ENCODE data around the gene SDCCAG8. TPM values are rescaled to one million over a fixed set of nuclear protein-coding genes. Genes with fewer than 3 reads are reported as not detected.

Gene SDCCAG8
- total RNA-seq, 1 experiment from 2014 or later = 10.0 TPM

DNA sequence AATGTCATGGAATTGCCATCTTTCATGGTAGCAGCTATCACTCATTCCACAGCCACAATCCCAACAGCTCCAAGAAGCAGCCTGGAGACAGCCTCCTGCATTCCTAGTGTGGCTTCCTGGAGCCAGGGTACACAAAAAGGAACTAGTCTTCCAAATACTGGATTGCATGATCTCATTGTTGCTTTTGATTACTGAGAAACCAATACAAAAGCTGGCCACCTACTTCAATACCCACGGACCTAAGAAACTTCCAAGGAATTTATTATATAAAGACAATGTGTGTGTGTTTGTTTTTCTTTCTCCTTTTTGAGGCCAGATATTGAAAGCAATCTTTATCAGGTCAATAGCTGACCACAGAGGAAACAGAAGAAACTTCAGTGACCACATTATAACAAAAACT is 26.3 kb upstream of the SDCCAG8 start:
- Histone ChIP-seq H3T11ph (ENCODE audit: low read length) (no peak overlapping the region), H3K27me3 (ENCODE audit: insufficient read depth, low read length) (no peaks in the 10 kb centered on the region), H4K20me1 (ENCODE audit: control insufficient read depth, insufficient read depth, insufficient read length) (no peaks in the 10 kb centered on the region), H2BK5ac (ENCODE audit: insufficient read length, low read length) (no peak overlapping the region), H3K23me2 (ENCODE audit: insufficient read length, low read depth, low read length, poor library complexity, severe bottlenecking) (no peaks in the 10 kb centered on the region), H2AK5ac (ENCODE audit: insufficient read length, low read length) (no peak overlapping the region), H3K9me3 (ENCODE audit: control insufficient read depth, low read depth, low read length) (peaks cover 7% of the 10 kb centered on the region), H3K27ac (ENCODE audit: insufficient read length, low read depth, low read length) (no peak overlapping the region), H3K56ac (ENCODE audit: insufficient read length, low read depth, low read length) (no peak overlapping the region), H4K91ac (ENCODE audit: insufficient read length, low read depth, low read length) (no peak overlapping the region), H3K4ac (ENCODE audit: low read depth, low read length) (no peak overlapping the region), H3K23ac (ENCODE audit: insufficient read length, low read depth, low read length) (no peak overlapping the region), H4K8ac (replicated peaks; ENCODE audit: insufficient read length, low read depth, low read length) (no peak overlapping the region), H3K79me1 (ENCODE audit: insufficient read depth, low read depth, low read length, poor library complexity, severe bottlenecking) (peaks cover 5% of the 10 kb centered on the region), H3K14ac (ENCODE audit: insufficient read depth, low read length) (no peak overlapping the region), H2AFZ (ENCODE audit: low read length) (no peak overlapping the region), H3K18ac (ENCODE audit: insufficient read length, low read depth, low read length) (no peak overlapping the region), H2BK15ac (ENCODE audit: low read depth, low read length) (no peak overlapping the region), H3K79me2 (ENCODE audit: insufficient read depth, low read length) (peaks cover 13% of the 10 kb centered on the region; the same call in 1 of the 2 replicates), H3K4me2 (ENCODE audit: insufficient read depth, insufficient read length, low read length) (no peak overlapping the region), H3K9ac (ENCODE audit: extremely low read depth, insufficient read length, low read length) (no peak overlapping the region), H4K5ac (ENCODE audit: insufficient read length, low read depth, low read length) (no peak overlapping the region), H3K4me1 (ENCODE audit: insufficient read depth, low read length) (no peaks in the 10 kb centered on the region), H2BK120ac (ENCODE audit: low read depth, low read length, poor library complexity, severe bottlenecking) (no peak overlapping the region), H2BK20ac (ENCODE audit: low read depth, low read length, poor library complexity, severe bottlenecking) (no peak overlapping the region), H2BK12ac (ENCODE audit: insufficient read length, low read depth, low read length) (no peak overlapping the region)
- H3K27ac Mint-ChIP-seq = no peak overlapping the region
- peaks cover 38 to 47% (median 41%) of the 10 kb centered on the region in 3 experiments for H3K36me3 Mint-ChIP-seq (ENCODE audit: insufficient read depth in 1 of 3, low read depth in 3 of 3)
- H3K9me3 Mint-ChIP-seq = peaks cover 33 to 38% of the 10 kb centered on the region in 2 experiments
- TF ChIP-seq, protein P1, sequence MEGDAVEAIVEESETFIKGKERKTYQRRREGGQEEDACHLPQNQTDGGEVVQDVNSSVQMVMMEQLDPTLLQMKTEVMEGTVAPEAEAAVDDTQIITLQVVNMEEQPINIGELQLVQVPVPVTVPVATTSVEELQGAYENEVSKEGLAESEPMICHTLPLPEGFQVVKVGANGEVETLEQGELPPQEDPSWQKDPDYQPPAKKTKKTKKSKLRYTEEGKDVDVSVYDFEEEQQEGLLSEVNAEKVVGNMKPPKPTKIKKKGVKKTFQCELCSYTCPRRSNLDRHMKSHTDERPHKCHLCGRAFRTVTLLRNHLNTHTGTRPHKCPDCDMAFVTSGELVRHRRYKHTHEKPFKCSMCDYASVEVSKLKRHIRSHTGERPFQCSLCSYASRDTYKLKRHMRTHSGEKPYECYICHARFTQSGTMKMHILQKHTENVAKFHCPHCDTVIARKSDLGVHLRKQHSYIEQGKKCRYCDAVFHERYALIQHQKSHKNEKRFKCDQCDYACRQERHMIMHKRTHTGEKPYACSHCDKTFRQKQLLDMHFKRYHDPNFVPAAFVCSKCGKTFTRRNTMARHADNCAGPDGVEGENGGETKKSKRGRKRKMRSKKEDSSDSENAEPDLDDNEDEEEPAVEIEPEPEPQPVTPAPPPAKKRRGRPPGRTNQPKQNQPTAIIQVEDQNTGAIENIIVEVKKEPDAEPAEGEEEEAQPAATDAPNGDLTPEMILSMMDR (conservative IDR thresholded peaks at IDR 0.05) = no peak
- no peak overlapping the region for H3K4me3 Mint-ChIP-seq
- no peak for DNase-seq
- whole genome bisulfite sequencing (ENCODE audit: extremely low coverage, insufficient read length, low lambda C conversion rate) = no CpG with 5 or more reads among the region's 1 CpG
- H3K27me3 Mint-ChIP-seq (ENCODE audit: low read depth) = no peaks in the 10 kb centered on the region
- peaks cover 3 to 5% of the 10 kb centered on the region in 2 experiments; a peak in 1 of 4 replicates for H3K4me1 Mint-ChIP-seq
